B cell (primary cell): ENCODE results near the gene GPR135. TPM values are rescaled to one million over a fixed set of nuclear protein-coding genes. Genes with fewer than 3 reads are reported as not detected.

Experiments
- ATAC-seq: fragments of 200-7000 bp; cut with Tn5 transposase; one replicate; pipeline ENCODE4 v1.10.0; 2021; ENCODE audit warnings: low read depth, mild to moderate bottlenecking, moderate number of reproducible peaks, moderate library complexity
- CTCF ChIA-PET: fragments of 350-600 bp; sonication (Branson Sonifier 250); formaldehyde crosslinking; loops from one replicate; lab custom pipeline; 2021; ENCODE audit warnings: antibody characterized with exemption, inconsistent platforms; lab: Charles Lee
- POLR2A ChIA-PET: fragments of 350-600 bp; sonication (Branson Sonifier 250); formaldehyde crosslinking; loops from one replicate; lab custom pipeline; 2021; ENCODE audit warnings: antibody characterized with exemption; lab: Charles Lee
- DNase-seq: peaks from one replicate; pipeline ENCODE4 v3.0.0; 2013
- H2AFZ ChIP-seq: 2 replicates; pipeline ENCODE4 v1.6.1; 2012; ENCODE audit warnings: mild to moderate bottlenecking, low read depth, low read length; ENCODE audit not compliant: insufficient read depth, poor library complexity, severe bottlenecking
- H3K27ac ChIP-seq, 2 donors: 1 replicate in 1 of 2; 2 replicates in 1 of 2; pipeline ENCODE4 v1.5.1; 2012 to 2013; ENCODE audit warnings: low read length in 2 of 2, mild to moderate bottlenecking in 2 of 2, moderate library complexity in 1 of 2
- H3K27me3 ChIP-seq, 4 experiments: fragments of 200-600 bp in 1 of 4; sonication (generic) in 1 of 4; replicated peaks in 1 of 4; 1 replicate in 2 of 4; 2 replicates in 2 of 4; pipeline versions ENCODE4 v1.6.1 to v1.7.0; 2013 to 2016; ENCODE audit warnings: low read length in 3 of 4, mild to moderate bottlenecking in 2 of 4, mixed read lengths in 1 of 4, moderate library complexity in 1 of 4; ENCODE audit not compliant: insufficient read depth in 4 of 4, control insufficient read depth in 3 of 4; ENCODE audit errors: control extremely low read depth in 1 of 4
- H3K36me3 ChIP-seq, 2 experiments: replicated peaks in 1 of 2; 1 replicate in 1 of 2; 2 replicates in 1 of 2; pipeline versions ENCODE4 v1.6.1 to v1.7.1; 2013; ENCODE audit warnings: low read length in 1 of 2; ENCODE audit not compliant: insufficient read depth in 2 of 2, control insufficient read depth in 1 of 2; ENCODE audit errors: control extremely low read depth in 1 of 2, extremely low read depth in 1 of 2
- H3K4me1 ChIP-seq, 2 donors: fragments of 200-600 bp in 1 of 2; sonication (generic) in 1 of 2; 1 replicate in 1 of 2; 2 replicates in 1 of 2; pipeline versions ENCODE4 v1.5.1 to v1.6.1; 2013 to 2017; ENCODE audit warnings: low read length in 2 of 2; ENCODE audit not compliant: control insufficient read depth in 2 of 2, insufficient read depth in 2 of 2
- H3K4me2 ChIP-seq: replicated peaks from 2 replicates; pipeline ENCODE3; 2012; ENCODE audit warnings: mild to moderate bottlenecking, low read depth, low read length; ENCODE audit not compliant: poor library complexity, severe bottlenecking
- H3K4me3 ChIP-seq, 5 experiments: fragments of 200-600 bp in 1 of 5; sonication (generic) in 1 of 5; 1 replicate in 3 of 5; 2 replicates in 2 of 5; pipeline versions ENCODE4 v1.5.1 to v1.7.0; 2011 to 2016; ENCODE audit warnings: low read length in 4 of 5, mild to moderate bottlenecking in 4 of 5, low read depth in 2 of 5, control low read depth in 1 of 5, moderate library complexity in 1 of 5; ENCODE audit not compliant: insufficient read depth in 1 of 5; ENCODE audit errors: control extremely low read depth in 1 of 5, extremely low read depth in 1 of 5
- H3K79me2 ChIP-seq: fragments of 200-600 bp; sonication (generic); one replicate; pipeline ENCODE4 v1.6.0; 2016; ENCODE audit warnings: low read length; ENCODE audit not compliant: control insufficient read depth, insufficient read depth
- H3K9ac ChIP-seq: fragments of 200-600 bp; sonication (generic); 2 replicates; pipeline ENCODE4 v1.6.1; 2017; ENCODE audit warnings: mild to moderate bottlenecking, low read length, moderate library complexity
- H3K9me3 ChIP-seq, 3 donors: one replicate each; pipeline versions ENCODE4 v1.6.1 to v1.7.1; 2013; ENCODE audit warnings: low read length in 2 of 3; ENCODE audit not compliant: control insufficient read depth in 2 of 3, insufficient read depth in 1 of 3; ENCODE audit errors: control extremely low read depth in 1 of 3
- H4K20me1 ChIP-seq: 2 replicates; pipeline ENCODE4 v1.6.0; 2012; ENCODE audit warnings: mild to moderate bottlenecking, low read length; ENCODE audit not compliant: insufficient read depth, control insufficient read depth, poor library complexity, severe bottlenecking
- H3K27ac Mint-ChIP-seq: one replicate; pipeline ENCODE4 v1.8.0; 2021; ENCODE audit warnings: mixed read lengths
- H3K27me3 Mint-ChIP-seq: one replicate; pipeline ENCODE4 v1.8.0; 2021; ENCODE audit warnings: mixed read lengths
- H3K4me1 Mint-ChIP-seq: one replicate; pipeline ENCODE4 v1.8.0; 2021; ENCODE audit warnings: mixed read lengths
- H3K4me3 Mint-ChIP-seq: one replicate; pipeline ENCODE4 v1.8.0; 2021; ENCODE audit warnings: mixed read lengths
- H3K9me3 Mint-ChIP-seq: one replicate; pipeline ENCODE4 v1.8.0; 2022; ENCODE audit warnings: mixed read lengths; ENCODE audit not compliant: insufficient read depth
- EZH2 ChIP-seq: IDR thresholded peaks from 2 replicates; pipeline ENCODE4 v1.6.1; 2012; ENCODE audit warnings: borderline replicate concordance, low read depth, mild to moderate bottlenecking, moderate library complexity, low read length; ENCODE audit not compliant: insufficient read depth, poor library complexity, severe bottlenecking
- WGBS: methylation state at CpG from one replicate; pipeline ENCODE4 v1.1.5; 2013; ENCODE audit warnings: missing lambda C conversion rate; ENCODE audit not compliant: insufficient coverage; 5-methylcytosine and 5-hydroxymethylcytosine counted together
- intact Hi-C: fragments of 100-400 bp; cut with micrococcal nuclease; formaldehyde crosslinking; loops from one replicate; pipeline ENCODE4 v1.10.0; 2022
- polyA plus RNA-seq: library from polyadenylated mRNA; depleted of rRNA; stranded (reverse); fragments of >200 nt; gene quantifications from 2 replicates; pipeline ENCODE4 v1.2.3, GENCODE V29; 2012
- total RNA-seq, 2 donors: library from RNA; stranded (reverse); fragments of 120-200 nt in 1 of 2; gene quantifications; 1 replicate in 1 of 2; 2 replicates in 1 of 2; pipeline versions ENCODE4 v1.2.3 to v1.2.4, GENCODE V29; 2013 to 2022
- TF ChIP-seq, protein P1 (sequence below): fragments of 200-600 bp; IDR thresholded peaks from one replicate; pipeline ENCODE4 v1.8.0; 2022; ENCODE audit warnings: antibody characterized with exemption, mild to moderate bottlenecking

The GPR135 gene
- total and polyA plus RNA-seq, 2 donors (not counting 1 experiment from before 2014, with no cell fraction given) = 1.2 to 4.7 TPM

DNA sequence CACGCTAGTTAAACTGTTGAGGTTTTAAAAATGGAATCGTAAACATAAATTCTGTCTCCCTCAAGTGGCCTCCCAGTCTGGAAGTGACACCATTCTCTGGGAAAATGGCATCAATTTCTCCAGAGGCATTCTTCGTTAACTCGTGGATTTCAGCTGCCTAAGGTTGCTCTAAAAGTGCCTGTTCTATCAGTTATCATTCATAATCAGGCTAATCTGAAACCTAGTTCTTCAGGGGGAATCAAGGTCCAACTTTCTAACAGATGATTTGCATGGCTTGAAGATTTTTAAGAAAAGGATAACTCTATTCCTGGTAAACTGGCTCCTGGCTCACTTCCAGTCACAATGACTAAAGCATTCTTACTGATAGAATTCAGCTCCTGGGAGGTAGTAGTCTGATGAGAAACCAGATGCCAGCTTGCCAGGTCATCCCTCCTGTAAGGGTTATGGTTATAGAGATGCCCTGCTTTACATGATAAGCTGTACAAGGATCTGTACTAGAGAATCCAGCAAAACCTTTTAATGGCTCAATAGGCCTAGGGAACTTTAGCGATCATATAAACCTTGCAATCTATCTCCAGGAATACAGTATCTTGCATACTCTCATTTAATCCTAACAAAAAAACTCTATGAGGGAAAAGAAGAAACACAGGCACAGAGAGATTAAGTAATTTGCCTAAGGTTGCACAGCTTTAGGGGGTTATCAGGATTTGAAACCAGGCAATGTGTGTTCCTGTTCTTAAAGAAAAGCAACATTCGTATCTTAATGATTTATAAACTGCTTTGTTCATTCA lies 17.6 kb upstream of the GPR135 start:
- ChIA-PET POLR2A (interaction anchor here (2.5 kb wide), 1 partner anchor 18 kb away, joined by 12 read pairs; the partner anchor contains the start of gene GPR135), CTCF (interaction anchor here (1.4 to 3.6 kb wide), 4 partner anchors 9 to 483 kb away, joined by 3 to 35 read pairs (median 12); partner anchors contain the start of gene GPR135)
- intact Hi-C loops = loop anchor here (10.0 kb wide), 3 partner anchors 848 to 1278 kb away; partner anchors contain the start of genes ACTR10 and DACT1
- peak overlapping the region; percentile 90 for H3K9ac ChIP-seq
- peaks cover 58% of the 10 kb centered on the region for H3K79me2 ChIP-seq
- H3K27me3 ChIP-seq = no peaks in the 10 kb centered on the region
- Mint-ChIP-seq H3K9me3 (no peaks in the 10 kb centered on the region), H3K27me3 (no peaks in the 10 kb centered on the region), H3K4me1 (peaks cover 52% of the 10 kb centered on the region), H3K27ac (no peak overlapping the region), H3K4me3 (peak overlapping the region; percentile 96)
- no peak for ATAC-seq
- peak overlapping the region; percentile 57 to 94 (median 86) for H3K4me3 ChIP-seq
- 100% methylated on average over 2 of the region's 6 CpGs for WGBS
- peak overlapping the region; percentile 96 for H2AFZ ChIP-seq
- H3K4me2 ChIP-seq = peak overlapping the region; percentile 93
- peaks cover 0 to 3% of the 10 kb centered on the region in 2 experiments for H3K36me3 ChIP-seq
- H3K27ac ChIP-seq = no peak overlapping the region
- DNase-seq = no peak
- H3K9me3 ChIP-seq = no peaks in the 10 kb centered on the region
- H3K4me1 ChIP-seq = peaks cover 36 to 40% of the 10 kb centered on the region in 2 donors
- peaks cover 12% of the 10 kb centered on the region for H4K20me1 ChIP-seq
- TF ChIP-seq EZH2 = no peak
- TF ChIP-seq, protein P1, sequence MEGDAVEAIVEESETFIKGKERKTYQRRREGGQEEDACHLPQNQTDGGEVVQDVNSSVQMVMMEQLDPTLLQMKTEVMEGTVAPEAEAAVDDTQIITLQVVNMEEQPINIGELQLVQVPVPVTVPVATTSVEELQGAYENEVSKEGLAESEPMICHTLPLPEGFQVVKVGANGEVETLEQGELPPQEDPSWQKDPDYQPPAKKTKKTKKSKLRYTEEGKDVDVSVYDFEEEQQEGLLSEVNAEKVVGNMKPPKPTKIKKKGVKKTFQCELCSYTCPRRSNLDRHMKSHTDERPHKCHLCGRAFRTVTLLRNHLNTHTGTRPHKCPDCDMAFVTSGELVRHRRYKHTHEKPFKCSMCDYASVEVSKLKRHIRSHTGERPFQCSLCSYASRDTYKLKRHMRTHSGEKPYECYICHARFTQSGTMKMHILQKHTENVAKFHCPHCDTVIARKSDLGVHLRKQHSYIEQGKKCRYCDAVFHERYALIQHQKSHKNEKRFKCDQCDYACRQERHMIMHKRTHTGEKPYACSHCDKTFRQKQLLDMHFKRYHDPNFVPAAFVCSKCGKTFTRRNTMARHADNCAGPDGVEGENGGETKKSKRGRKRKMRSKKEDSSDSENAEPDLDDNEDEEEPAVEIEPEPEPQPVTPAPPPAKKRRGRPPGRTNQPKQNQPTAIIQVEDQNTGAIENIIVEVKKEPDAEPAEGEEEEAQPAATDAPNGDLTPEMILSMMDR = no peak
